Nephron progenitor cell (in vitro differentiated cells): ENCODE measurements around the gene NFIA.

Experiments used
- DNase-seq: peaks from one replicate; pipeline ENCODE4 v3.0.0; 2021
- H3K27ac Mint-ChIP-seq: 2 replicates; pipeline ENCODE4 v1.8.0; 2021; ENCODE audit warnings: mild to moderate bottlenecking, moderate library complexity, mixed read lengths
- H3K27me3 Mint-ChIP-seq: 2 replicates; pipeline ENCODE4 v1.8.0; 2021; ENCODE audit warnings: mild to moderate bottlenecking, low read depth, mixed read lengths; ENCODE audit not compliant: poor library complexity
- H3K36me3 Mint-ChIP-seq: 2 replicates; pipeline ENCODE4 v1.8.0; 2021; ENCODE audit warnings: low read depth, mixed read lengths
- H3K4me1 Mint-ChIP-seq: 2 replicates; pipeline ENCODE4 v1.8.0; 2021; ENCODE audit warnings: mixed read lengths
- H3K4me3 Mint-ChIP-seq: 2 replicates; pipeline ENCODE4 v1.8.0; 2021; ENCODE audit warnings: mild to moderate bottlenecking, moderate library complexity, mixed read lengths
- H3K9me3 Mint-ChIP-seq: 2 replicates; pipeline ENCODE4 v1.8.0; 2021; ENCODE audit warnings: mild to moderate bottlenecking, moderate library complexity, mixed read lengths
- TF ChIP-seq, protein P1 (sequence below): fragments of 200-600 bp; sonication (generic); IDR thresholded peaks from 2 replicates; pipeline ENCODE4 v1.5.0; 2021; ENCODE audit warnings: antibody characterized with exemption

Gene NFIA

DNA sequence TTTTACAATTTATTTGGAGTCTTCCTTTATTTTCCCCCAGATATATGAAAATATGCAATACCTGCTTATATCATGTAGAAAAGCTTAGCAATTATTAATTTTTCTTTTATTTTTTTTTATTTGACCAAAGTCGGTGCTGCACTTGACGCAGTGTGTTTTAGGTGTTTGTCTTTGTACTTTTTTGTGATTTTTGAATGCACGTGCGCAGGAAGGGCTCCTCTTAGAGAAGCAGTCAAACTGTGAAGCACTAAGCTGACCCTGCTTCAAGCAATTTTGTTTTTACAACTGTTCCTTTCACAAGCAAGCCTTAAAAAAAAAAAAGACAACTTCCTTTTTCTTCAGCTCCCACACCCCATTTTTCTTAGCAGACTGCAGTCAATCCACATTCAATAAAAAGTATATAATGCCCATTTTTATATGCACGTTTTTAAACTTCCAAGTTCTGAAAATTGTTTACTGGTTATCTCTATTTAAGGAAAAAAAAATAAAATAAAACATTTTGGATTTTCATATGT is 375.2 kb downstream of the NFIA start:
- no peak overlapping the region for H3K4me3 Mint-ChIP-seq
- H3K36me3 Mint-ChIP-seq = no peaks in the 10 kb centered on the region
- DNase-seq = no peak
- TF ChIP-seq, protein P1, sequence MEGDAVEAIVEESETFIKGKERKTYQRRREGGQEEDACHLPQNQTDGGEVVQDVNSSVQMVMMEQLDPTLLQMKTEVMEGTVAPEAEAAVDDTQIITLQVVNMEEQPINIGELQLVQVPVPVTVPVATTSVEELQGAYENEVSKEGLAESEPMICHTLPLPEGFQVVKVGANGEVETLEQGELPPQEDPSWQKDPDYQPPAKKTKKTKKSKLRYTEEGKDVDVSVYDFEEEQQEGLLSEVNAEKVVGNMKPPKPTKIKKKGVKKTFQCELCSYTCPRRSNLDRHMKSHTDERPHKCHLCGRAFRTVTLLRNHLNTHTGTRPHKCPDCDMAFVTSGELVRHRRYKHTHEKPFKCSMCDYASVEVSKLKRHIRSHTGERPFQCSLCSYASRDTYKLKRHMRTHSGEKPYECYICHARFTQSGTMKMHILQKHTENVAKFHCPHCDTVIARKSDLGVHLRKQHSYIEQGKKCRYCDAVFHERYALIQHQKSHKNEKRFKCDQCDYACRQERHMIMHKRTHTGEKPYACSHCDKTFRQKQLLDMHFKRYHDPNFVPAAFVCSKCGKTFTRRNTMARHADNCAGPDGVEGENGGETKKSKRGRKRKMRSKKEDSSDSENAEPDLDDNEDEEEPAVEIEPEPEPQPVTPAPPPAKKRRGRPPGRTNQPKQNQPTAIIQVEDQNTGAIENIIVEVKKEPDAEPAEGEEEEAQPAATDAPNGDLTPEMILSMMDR = no peak
- no peak overlapping the region for H3K27ac Mint-ChIP-seq
- peaks cover 7% of the 10 kb centered on the region for H3K27me3 Mint-ChIP-seq
- H3K4me1 Mint-ChIP-seq = peaks cover 71% of the 10 kb centered on the region
- H3K9me3 Mint-ChIP-seq = no peaks in the 10 kb centered on the region

DNA sequence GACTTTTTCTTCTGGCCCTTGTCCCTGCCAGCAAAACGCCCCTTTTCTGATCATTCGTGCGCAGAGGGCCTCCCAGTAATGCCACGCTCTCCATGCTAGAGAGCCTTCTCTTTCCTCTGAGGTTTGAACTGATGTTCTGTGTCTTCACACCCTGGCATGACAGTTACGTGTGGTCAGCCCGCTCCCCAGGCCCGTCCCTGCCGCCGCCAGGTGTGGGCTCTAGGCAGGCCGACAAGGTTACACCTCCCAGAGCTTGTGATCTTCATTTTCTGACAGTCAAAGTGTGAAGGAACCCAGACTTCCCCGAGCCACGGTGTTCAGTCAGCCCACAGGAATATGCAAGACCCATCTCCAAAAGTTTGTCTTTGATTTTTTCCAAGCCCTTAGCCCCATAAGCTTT is 377.0 kb downstream of the NFIA start:
- H3K27ac Mint-ChIP-seq = no peak overlapping the region
- H3K4me1 Mint-ChIP-seq = peaks cover 55% of the 10 kb centered on the region
- H3K9me3 Mint-ChIP-seq = no peaks in the 10 kb centered on the region
- no peak for DNase-seq
- TF ChIP-seq, protein P1 = no peak
- H3K36me3 Mint-ChIP-seq = no peaks in the 10 kb centered on the region
- H3K4me3 Mint-ChIP-seq = no peak overlapping the region
- H3K27me3 Mint-ChIP-seq = peaks cover 8% of the 10 kb centered on the region

DNA sequence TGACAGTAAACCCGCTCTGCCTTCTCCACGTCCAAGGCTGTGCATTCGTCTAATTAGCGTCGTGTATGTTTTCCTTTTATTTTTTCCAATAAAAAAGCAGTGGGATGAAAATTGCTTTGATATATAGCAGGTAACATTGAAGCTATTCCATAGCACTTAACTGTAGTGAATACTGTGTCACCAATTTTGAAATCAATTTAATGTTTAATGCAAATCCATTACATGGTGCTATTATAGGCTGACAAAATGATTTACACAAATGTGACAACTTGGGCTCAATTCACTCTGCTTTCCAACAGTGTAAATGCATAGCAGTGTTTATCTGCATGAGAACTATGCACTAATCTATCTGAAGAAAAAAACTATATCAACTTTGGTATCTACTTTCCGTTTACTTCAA is 377.8 kb downstream of the NFIA start:
- no peak overlapping the region for H3K4me3 Mint-ChIP-seq
- H3K9me3 Mint-ChIP-seq = no peaks in the 10 kb centered on the region
- H3K27ac Mint-ChIP-seq = no peak overlapping the region
- TF ChIP-seq, protein P1 = no peak
- peaks cover 8% of the 10 kb centered on the region for H3K27me3 Mint-ChIP-seq
- peaks cover 47% of the 10 kb centered on the region for H3K4me1 Mint-ChIP-seq
- no peaks in the 10 kb centered on the region for H3K36me3 Mint-ChIP-seq
- DNase-seq = no peak

DNA sequence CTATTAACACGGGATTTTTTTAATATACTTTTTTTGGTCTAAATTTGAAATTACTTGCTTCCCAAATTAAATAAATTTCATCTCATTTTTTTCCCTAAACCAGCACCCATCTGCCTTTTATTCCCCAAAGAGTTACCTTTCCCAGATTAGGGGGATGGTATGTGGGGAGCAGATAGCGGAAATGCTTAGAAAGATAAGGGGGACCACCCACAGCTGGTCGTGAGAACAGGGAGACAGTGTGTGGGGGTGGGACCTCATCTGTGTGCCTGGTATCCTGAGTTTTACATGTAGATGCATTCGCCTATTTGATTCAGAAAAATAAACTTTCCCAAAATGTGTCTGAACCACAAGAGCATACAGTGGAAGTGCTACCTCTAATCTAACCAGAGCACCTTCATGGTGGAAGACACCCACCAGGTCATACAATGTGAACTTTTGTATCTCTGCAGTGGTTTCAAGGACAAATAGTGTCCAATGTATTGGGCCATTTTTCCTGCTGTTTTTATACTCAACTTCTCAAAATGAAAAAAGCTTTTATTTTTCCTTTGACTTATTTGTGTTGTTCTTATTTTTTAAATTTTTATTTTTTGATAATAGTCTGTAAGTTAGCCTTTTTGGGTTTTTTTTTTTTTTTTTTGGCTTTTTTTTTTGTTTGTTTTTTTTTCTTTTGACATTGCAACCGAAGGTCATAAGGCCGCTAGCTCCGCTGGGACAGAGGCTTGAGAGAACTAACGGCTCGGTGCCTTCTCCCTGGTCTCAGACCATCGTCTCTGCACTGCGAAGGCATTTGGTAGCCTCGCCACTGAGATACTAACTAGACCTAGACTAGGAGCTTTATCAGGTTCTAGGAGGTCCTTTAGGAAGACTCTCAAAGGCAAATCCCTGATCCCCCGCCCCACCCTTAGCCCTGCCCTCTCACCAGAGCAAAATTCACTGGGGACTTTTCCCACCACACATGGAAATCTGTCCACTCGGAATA is 379.3 kb downstream of the NFIA start:
- Mint-ChIP-seq H3K4me3 (no peak overlapping the region), H3K27ac (no peak overlapping the region), H3K9me3 (no peaks in the 10 kb centered on the region), H3K36me3 (no peaks in the 10 kb centered on the region), H3K4me1 (peaks cover 37% of the 10 kb centered on the region), H3K27me3 (peaks cover 8% of the 10 kb centered on the region)
- DNase-seq = no peak
- TF ChIP-seq, protein P1 = no peak

DNA sequence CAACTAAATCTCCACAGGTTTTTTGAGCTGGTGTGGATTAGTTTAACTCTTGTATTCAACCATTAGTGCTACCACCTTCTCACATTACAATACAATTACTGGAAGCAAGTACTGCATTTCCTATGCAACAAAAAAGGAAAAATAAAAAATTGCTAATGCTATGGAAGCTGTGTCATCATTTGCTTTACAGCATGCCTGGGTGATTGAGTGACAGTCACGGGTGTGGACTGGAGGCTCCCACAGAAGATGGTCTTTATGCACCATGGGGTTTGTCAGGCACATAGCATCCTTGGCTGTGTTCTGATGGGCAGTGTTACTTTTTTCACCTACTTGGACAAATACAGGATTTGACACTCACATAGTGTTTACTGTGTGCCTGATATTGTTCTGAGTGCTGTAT is 380.3 kb downstream of the NFIA start:
- Mint-ChIP-seq H3K27ac (no peak overlapping the region), H3K4me3 (no peak overlapping the region)

More for the DNA sequence above, 380.3 kb downstream of the NFIA start:
- Mint-ChIP-seq H3K4me1 (peaks cover 30% of the 10 kb centered on the region), H3K9me3 (no peaks in the 10 kb centered on the region), H3K36me3 (no peaks in the 10 kb centered on the region), H3K27me3 (peaks cover 8% of the 10 kb centered on the region)
- DNase-seq = no peak
- TF ChIP-seq, protein P1 = no peak
